Activated T-helper 2 cell treated with anti-CD3 and anti-CD28 coated beads, Interferon-gamma antibody, Interleukin-2, Interleukin-4, amounts not matched to agents 10 μg/mL and 5 μg/mL and 100 μg/mL, durations not matched to agents 14 hours and 24 hours and 36 hours (primary cell): Measurements from ENCODE around the gene DIAPH1. TPM values are rescaled to one million over a fixed set of nuclear protein-coding genes. Genes with fewer than 3 reads are reported as not detected.
A peak's percentile ranks its signal among the peaks of the same experiment; 100 is the strongest.

Experiments used
- DNase-seq: peaks from one replicate; pipeline ENCODE4 v3.0.0; 2021; ENCODE audit warnings: low spot score
- H3K27ac Mint-ChIP-seq: one replicate; pipeline ENCODE4 v1.8.0; 2021; ENCODE audit warnings: mixed read lengths
- H3K27me3 Mint-ChIP-seq: one replicate; pipeline ENCODE4 v1.8.0; 2021; ENCODE audit warnings: low read depth, mixed read lengths
- H3K36me3 Mint-ChIP-seq: one replicate; pipeline ENCODE4 v1.8.0; 2021; ENCODE audit warnings: low read depth, mixed read lengths
- H3K4me1 Mint-ChIP-seq: one replicate; pipeline ENCODE4 v1.8.0; 2021; ENCODE audit warnings: low read depth, mixed read lengths
- H3K4me3 Mint-ChIP-seq: one replicate; pipeline ENCODE4 v1.8.0; 2021; ENCODE audit warnings: low read depth, mild to moderate bottlenecking, moderate library complexity, mixed read lengths
- H3K9me3 Mint-ChIP-seq: one replicate; pipeline ENCODE4 v1.8.0; 2021; ENCODE audit warnings: mixed read lengths
- intact Hi-C: fragments of 100-400 bp; cut with micrococcal nuclease; formaldehyde crosslinking; loops from one replicate; pipeline ENCODE4 v1.15.1; 2023
- total RNA-seq: library from RNA; stranded (reverse); gene quantifications from 2 replicates; pipeline ENCODE4 v1.2.3, GENCODE V29; 2022

The DIAPH1 gene
- total RNA-seq, 1 donor from 2014 or later = 228 TPM

- peaks cover 83% of the 10 kb centered on the region for H3K36me3 Mint-ChIP-seq
- H3K9me3 Mint-ChIP-seq = no peaks in the 10 kb centered on the region
- intact Hi-C loops = loop anchor here (2.0 kb wide), 2 partner anchors 145 to 245 kb away; partner anchors contain the start of genes PCDHGA11 and TAF7
- H3K4me1 Mint-ChIP-seq = peaks cover 21% of the 10 kb centered on the region
- no peak for DNase-seq
- peak overlapping the region; percentile 38 for H3K27ac Mint-ChIP-seq
- H3K27me3 Mint-ChIP-seq = no peaks in the 10 kb centered on the region
- H3K4me3 Mint-ChIP-seq = no peak overlapping the region
These were observed 52.8 kb downstream of the DIAPH1 start for GRCh38 chr5:141565826-141566570.

- intact Hi-C loops = loop anchor here (2.0 to 5.0 kb wide), 4 partner anchors 52 to 917 kb away; partner anchors contain the start of genes IK, NDUFA2, PCDHGA11 and TAF7
- Mint-ChIP-seq H3K27me3 (no peaks in the 10 kb centered on the region), H3K36me3 (peaks cover 83% of the 10 kb centered on the region), H3K4me1 (peaks cover 23% of the 10 kb centered on the region), H3K9me3 (no peaks in the 10 kb centered on the region), H3K4me3 (no peak overlapping the region), H3K27ac (peak overlapping the region; percentile 85)
- peak; percentile 60 for DNase-seq
These were observed 54.5 kb downstream of the DIAPH1 start for GRCh38 chr5:141564216-141564692.

GRCh38 chr5:141560725-141561483, 57.9 kb downstream of the DIAPH1 start:
- intact Hi-C loops = loop anchor here (5.0 kb wide), 2 partner anchors 49 to 914 kb away; partner anchors contain the start of genes IK and NDUFA2

GRCh38 chr5:141560151-141560550, 58.6 kb downstream of the DIAPH1 start:
- no peak overlapping the region for H3K27ac Mint-ChIP-seq
- H3K4me3 Mint-ChIP-seq = no peak overlapping the region
- DNase-seq = no peak
- H3K27me3 Mint-ChIP-seq = no peaks in the 10 kb centered on the region
- peaks cover 75% of the 10 kb centered on the region for H3K36me3 Mint-ChIP-seq
- H3K4me1 Mint-ChIP-seq = peaks cover 28% of the 10 kb centered on the region
- intact Hi-C loops = loop anchor here (5.0 kb wide), 2 partner anchors 48 to 913 kb away; partner anchors contain the start of genes IK and NDUFA2
- H3K9me3 Mint-ChIP-seq = no peaks in the 10 kb centered on the region

More at GRCh38 chr5:141560725-141561483, 57.9 kb downstream of the DIAPH1 start:
- Mint-ChIP-seq H3K9me3 (no peaks in the 10 kb centered on the region), H3K4me3 (no peak overlapping the region), H3K36me3 (peaks cover 80% of the 10 kb centered on the region), H3K4me1 (peaks cover 34% of the 10 kb centered on the region), H3K27ac (no peak overlapping the region), H3K27me3 (no peaks in the 10 kb centered on the region)
- no peak for DNase-seq

- peaks cover 76% of the 10 kb centered on the region for H3K36me3 Mint-ChIP-seq
- no peaks in the 10 kb centered on the region for H3K9me3 Mint-ChIP-seq
- H3K27ac Mint-ChIP-seq = no peak overlapping the region
- H3K27me3 Mint-ChIP-seq = no peaks in the 10 kb centered on the region
- H3K4me3 Mint-ChIP-seq = no peak overlapping the region
- DNase-seq = no peak
- intact Hi-C loops = loop anchor here (5.0 kb wide), 2 partner anchors 37 to 202 kb away; partner anchors contain the start of genes PCDHGA4 and PCDHGB2
- peaks cover 26% of the 10 kb centered on the region for H3K4me1 Mint-ChIP-seq
These were observed 59.3 kb downstream of the DIAPH1 start for GRCh38 chr5:141559461-141559860.

GRCh38 chr5:141558150-141558549, 60.6 kb downstream of the DIAPH1 start:
- peaks cover 18% of the 10 kb centered on the region for H3K4me1 Mint-ChIP-seq
- H3K27ac Mint-ChIP-seq = peak overlapping the region; percentile 73
- DNase-seq = no peak
- intact Hi-C loops = loop anchor here (5.0 kb wide), 2 partner anchors 36 to 201 kb away; partner anchors contain the start of genes PCDHGA4 and PCDHGB2
- H3K4me3 Mint-ChIP-seq = no peak overlapping the region
- no peaks in the 10 kb centered on the region for H3K27me3 Mint-ChIP-seq
- H3K9me3 Mint-ChIP-seq = no peaks in the 10 kb centered on the region
- peaks cover 71% of the 10 kb centered on the region for H3K36me3 Mint-ChIP-seq

GRCh38 chr5:141557681-141558136, 61.1 kb downstream of the DIAPH1 start:
- no peaks in the 10 kb centered on the region for H3K9me3 Mint-ChIP-seq
- intact Hi-C loops = loop anchor here (5.0 kb wide), 2 partner anchors 35 to 200 kb away; partner anchors contain the start of genes PCDHGA4 and PCDHGB2
- H3K36me3 Mint-ChIP-seq = peaks cover 69% of the 10 kb centered on the region
- H3K4me3 Mint-ChIP-seq = no peak overlapping the region
- DNase-seq = peak; percentile 53
- H3K27me3 Mint-ChIP-seq = no peaks in the 10 kb centered on the region
- peak overlapping the region; percentile 73 for H3K27ac Mint-ChIP-seq
- H3K4me1 Mint-ChIP-seq = peaks cover 18% of the 10 kb centered on the region

- no peak for DNase-seq
- intact Hi-C loops = no loop called here
- Mint-ChIP-seq H3K36me3 (peaks cover 91% of the 10 kb centered on the region), H3K27me3 (no peaks in the 10 kb centered on the region), H3K9me3 (peaks cover 28% of the 10 kb centered on the region), H3K27ac (no peak overlapping the region), H3K4me3 (no peak overlapping the region), H3K4me1 (no peaks in the 10 kb centered on the region)
These were observed 70.9 kb downstream of the DIAPH1 start for GRCh38 chr5:141547921-141548320.

GRCh38 chr5:141547488-141547887, 71.3 kb downstream of the DIAPH1 start:
- intact Hi-C loops = no loop called here
- Mint-ChIP-seq H3K27me3 (no peaks in the 10 kb centered on the region), H3K9me3 (peaks cover 28% of the 10 kb centered on the region), H3K36me3 (peaks cover 91% of the 10 kb centered on the region), H3K4me3 (no peak overlapping the region), H3K4me1 (no peaks in the 10 kb centered on the region), H3K27ac (no peak overlapping the region)
- no peak for DNase-seq

- no peak overlapping the region for H3K4me3 Mint-ChIP-seq
- intact Hi-C loops = no loop called here
- no peak overlapping the region for H3K27ac Mint-ChIP-seq
- H3K27me3 Mint-ChIP-seq = no peaks in the 10 kb centered on the region
- no peak for DNase-seq
- H3K36me3 Mint-ChIP-seq = peaks cover 70% of the 10 kb centered on the region
- no peaks in the 10 kb centered on the region for H3K4me1 Mint-ChIP-seq
- H3K9me3 Mint-ChIP-seq = peaks cover 13% of the 10 kb centered on the region
These were observed 75.7 kb downstream of the DIAPH1 start for GRCh38 chr5:141543053-141543452.

GRCh38 chr5:141534492-141535213, 84.1 kb downstream of the DIAPH1 start:
- H3K27ac Mint-ChIP-seq = no peak overlapping the region

GRCh38 chr5:141533897-141534296, 84.9 kb downstream of the DIAPH1 start:
- no peak overlapping the region for H3K4me3 Mint-ChIP-seq
- DNase-seq = no peak
- H3K4me1 Mint-ChIP-seq = no peaks in the 10 kb centered on the region
- H3K27me3 Mint-ChIP-seq = no peaks in the 10 kb centered on the region
- no peaks in the 10 kb centered on the region for H3K9me3 Mint-ChIP-seq
- intact Hi-C loops = no loop called here
- H3K27ac Mint-ChIP-seq = no peak overlapping the region
- H3K36me3 Mint-ChIP-seq = peaks cover 42% of the 10 kb centered on the region

More at GRCh38 chr5:141534492-141535213, 84.1 kb downstream of the DIAPH1 start:
- no peaks in the 10 kb centered on the region for H3K4me1 Mint-ChIP-seq
- no peaks in the 10 kb centered on the region for H3K9me3 Mint-ChIP-seq
- peaks cover 41% of the 10 kb centered on the region for H3K36me3 Mint-ChIP-seq
- H3K4me3 Mint-ChIP-seq = no peak overlapping the region
- H3K27me3 Mint-ChIP-seq = no peaks in the 10 kb centered on the region
- intact Hi-C loops = no loop called here
- no peak for DNase-seq
